Activated CD8-positive, alpha-beta memory T cell treated with anti-CD3 and anti-CD28 coated beads, Interleukin-2, amount 50 U/mL, for 24 hours (primary cell): ENCODE measurements around the gene RBFOX1.

Source experiments
- DNase-seq: peaks from one replicate; pipeline ENCODE4 v3.0.0-alpha.2; 2020; ENCODE audit errors: extremely low read depth

The RBFOX1 gene

GRCh38 chr16:7688811-7689210 lies 356.2 kb downstream of the RBFOX1 start:
- DNase-seq, result no peak

DNA sequence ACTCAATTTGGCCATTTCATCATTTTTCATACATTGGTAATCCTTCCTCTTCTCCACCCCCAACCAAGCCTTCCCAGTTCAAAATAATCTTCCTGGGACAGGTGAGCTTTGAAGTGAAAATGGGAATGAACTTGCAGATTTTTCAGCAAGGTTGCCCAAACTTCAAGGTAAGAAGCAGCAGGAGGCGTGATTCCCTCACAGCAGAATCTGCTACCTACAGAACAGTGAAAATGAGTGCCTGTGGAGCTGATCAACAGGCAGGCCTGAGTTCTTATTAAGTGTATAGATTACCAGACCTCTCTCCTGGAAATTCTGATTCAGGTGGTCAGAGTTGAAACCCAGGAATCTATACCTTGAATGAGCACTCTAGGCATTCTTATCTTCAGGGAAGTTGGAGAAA lies 356.6 kb downstream of the RBFOX1 start:
- DNase-seq, result no peak

- DNase-seq, result no peak
Observed at GRCh38 chr16:7691533-7691932, 358.9 kb downstream of the RBFOX1 start.

GRCh38 chr16:7703672-7704071 lies 371.0 kb downstream of the RBFOX1 start:
- DNase-seq, result no peak

- DNase-seq, result no peak
Observed at GRCh38 chr16:7705885-7706284, 373.2 kb downstream of the RBFOX1 start.

GRCh38 chr16:7709186-7709585 lies 376.5 kb downstream of the RBFOX1 start:
- no peak for DNase-seq

DNA sequence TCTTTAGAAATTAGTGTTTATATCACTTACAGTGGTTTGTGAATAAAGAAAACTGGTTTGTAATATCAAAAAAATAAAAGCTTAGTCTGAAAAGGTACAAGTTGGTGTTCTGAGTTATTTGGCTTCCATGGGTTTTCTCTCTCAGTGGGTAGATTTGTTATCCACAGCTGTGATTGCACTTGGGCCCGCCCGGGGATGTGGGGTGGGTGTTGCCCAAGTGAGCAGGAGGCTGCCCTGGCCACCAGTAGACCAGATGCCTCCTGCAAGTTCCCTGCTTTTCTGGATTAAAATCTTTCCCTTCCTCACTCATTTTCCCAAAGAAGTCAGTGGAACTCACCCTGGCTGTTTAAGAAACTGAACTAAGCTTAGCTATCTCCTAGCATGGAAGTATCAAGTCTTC lies 380.6 kb downstream of the RBFOX1 start:
- DNase-seq, result no peak

- DNase-seq, result no peak
Observed at GRCh38 chr16:7714775-7715174, 382.1 kb downstream of the RBFOX1 start.

GRCh38 chr16:7716660-7717550 lies 384.3 kb downstream of the RBFOX1 start:
- DNase-seq, result no peak

- no peak for DNase-seq
Observed at GRCh38 chr16:7722761-7723160, 390.1 kb downstream of the RBFOX1 start.

DNA sequence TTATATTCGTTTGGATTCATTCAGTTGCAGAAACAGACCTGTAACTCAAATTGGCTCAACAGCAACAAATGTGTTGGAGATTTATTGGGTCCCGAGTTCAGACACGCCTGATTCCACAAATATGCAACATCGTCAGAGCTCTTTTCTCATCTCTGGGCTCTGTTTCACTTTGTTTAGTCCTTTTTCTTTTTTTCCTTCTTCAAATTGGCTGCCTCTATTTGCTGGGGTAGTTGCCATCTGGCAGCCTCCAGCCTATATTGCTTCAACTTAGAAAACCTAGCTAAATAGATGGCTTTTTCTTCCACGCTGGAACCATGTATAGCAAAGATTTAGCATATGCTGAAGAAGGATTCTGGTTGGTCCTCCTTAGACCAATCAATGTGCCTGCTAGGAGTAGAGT lies 398.5 kb downstream of the RBFOX1 start:
- DNase-seq, result no peak

DNA sequence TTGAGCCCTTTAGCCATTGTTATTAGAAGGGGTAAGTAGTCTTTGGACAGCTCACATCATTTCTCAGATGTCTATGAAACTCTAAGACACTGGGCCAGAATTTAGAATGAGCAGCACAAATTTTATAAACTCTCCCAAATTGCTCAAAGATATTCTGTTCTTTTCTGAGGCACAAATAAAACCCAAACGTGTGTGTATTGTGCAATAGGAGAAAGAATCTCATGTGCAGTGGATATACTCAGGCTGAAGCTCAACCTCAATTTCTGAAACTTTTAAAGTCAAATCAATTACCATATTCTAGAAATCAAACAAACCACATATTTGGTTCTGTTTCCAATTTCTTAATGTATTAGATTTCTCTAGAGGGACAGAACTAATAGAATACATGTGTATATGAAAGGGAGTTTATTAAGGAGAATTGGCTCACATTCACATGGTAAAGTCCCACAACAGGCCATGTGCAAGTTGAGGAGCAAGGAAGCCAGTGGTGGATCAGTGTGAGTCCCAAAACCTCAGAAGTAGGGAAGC lies 403.6 kb downstream of the RBFOX1 start:
- no peak for DNase-seq

- no peak for DNase-seq
Observed at GRCh38 chr16:7742626-7743025, 410.0 kb downstream of the RBFOX1 start.

DNA sequence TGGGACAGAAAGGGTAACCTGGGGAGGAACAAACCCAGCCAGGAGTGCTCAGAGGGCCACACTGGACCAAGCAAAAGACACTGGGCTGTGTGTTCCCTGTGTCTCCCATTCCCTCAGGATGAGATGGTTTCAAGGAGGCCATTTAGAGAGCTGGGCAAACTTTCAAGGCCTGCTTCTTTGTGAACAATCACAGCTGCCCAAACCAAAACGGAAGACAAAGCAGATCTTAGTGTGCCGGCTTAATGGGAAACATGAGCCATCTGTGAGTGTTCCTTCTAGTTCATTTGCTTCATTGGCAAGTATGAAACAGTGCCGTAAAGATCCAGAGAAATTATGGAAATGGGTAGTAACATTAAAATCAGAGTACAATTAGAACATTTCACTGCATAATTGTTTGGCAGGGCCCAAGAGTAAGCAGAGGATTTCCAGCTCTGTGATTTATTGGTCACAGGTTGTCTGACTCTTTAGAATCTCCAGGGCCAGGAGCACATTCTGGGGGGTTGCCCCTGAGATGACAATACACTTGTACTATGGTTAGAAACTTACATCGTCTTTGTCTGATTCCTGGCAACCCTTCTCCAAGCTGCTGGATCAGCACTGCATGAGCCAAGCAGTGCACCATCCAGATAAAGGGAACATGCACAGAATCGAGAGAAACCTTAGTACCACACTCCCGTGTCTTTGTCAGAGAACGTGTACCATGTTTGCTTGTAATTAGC lies 412.1 kb downstream of the RBFOX1 start:
- no peak for DNase-seq

- DNase-seq, result no peak
Observed at GRCh38 chr16:7745276-7745675, 412.6 kb downstream of the RBFOX1 start.

DNA sequence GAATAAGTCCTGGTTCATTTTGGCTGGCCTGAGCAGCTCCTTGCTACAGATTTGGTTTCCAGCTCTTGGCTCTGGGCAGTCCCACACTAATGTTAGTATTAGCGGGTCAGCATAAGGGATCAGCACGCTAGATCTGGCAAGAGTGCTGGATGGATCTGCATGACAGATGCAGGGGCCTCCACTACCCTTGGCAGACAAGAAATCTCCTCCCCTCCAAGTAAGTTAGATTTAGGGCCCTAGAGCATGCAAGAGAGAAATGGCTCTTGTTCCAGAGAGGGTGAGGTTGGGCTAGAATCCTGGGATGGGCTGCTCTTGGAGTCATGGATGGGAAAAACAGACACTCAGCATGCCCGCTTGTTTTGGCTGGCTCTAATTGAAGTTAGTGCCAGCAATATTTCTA lies 414.3 kb downstream of the RBFOX1 start:
- DNase-seq, result no peak

DNA sequence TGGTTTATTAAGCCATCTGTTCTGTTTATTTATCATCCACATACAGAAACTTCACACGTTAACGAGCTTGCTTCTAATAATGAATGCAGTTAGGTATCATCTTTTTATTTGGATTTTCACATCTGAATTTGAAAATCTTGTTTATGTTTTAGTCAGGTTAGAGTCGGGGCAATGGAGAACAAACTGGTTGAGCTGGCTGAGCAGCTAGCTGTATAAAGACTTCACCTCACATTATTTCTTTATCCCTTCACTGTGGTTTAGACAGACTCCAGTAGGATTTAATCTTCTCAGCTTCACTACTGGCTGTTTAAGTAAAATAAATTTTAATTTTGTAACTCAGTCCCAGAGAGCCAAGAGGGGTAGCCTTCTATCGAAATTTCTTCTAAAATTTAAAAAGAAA lies 415.9 kb downstream of the RBFOX1 start:
- DNase-seq, result no peak

DNA sequence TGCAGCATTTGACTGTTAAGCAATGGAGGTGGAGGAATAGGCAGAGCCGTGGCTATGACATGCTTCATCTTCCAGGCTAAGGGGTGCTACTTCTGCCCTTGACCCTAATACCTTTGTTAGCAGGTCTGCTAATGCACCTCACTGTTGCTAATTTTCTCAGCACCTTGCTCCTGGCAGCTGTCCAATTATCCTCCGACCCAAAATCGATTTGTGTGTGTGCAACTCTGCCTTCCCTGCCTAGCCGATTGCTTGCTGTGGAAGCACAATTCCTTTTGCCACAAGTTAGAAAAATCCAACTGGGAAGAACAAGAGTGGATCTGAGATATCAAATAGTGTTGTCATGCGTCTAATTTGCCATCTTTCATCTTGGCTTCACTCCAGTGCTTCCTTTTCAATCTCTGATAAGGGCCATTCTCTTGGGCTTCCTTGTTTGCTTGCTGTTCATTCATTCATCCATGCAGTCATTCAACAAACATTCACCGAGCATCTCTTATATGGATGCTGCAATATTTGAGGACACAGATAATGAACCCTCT lies 422.8 kb downstream of the RBFOX1 start:
- DNase-seq, result no peak
